ELF-1 (cell line): ENCODE data around the gene STK11.
A peak's percentile ranks its signal among the peaks of the same experiment; 100 is the strongest.

ENCODE experiments used
- DNase-seq: peaks from one replicate; pipeline ENCODE4 v3.0.0-alpha.2; 2016; ENCODE audit warnings: low read depth, low spot score

STK11 gene

DNA sequence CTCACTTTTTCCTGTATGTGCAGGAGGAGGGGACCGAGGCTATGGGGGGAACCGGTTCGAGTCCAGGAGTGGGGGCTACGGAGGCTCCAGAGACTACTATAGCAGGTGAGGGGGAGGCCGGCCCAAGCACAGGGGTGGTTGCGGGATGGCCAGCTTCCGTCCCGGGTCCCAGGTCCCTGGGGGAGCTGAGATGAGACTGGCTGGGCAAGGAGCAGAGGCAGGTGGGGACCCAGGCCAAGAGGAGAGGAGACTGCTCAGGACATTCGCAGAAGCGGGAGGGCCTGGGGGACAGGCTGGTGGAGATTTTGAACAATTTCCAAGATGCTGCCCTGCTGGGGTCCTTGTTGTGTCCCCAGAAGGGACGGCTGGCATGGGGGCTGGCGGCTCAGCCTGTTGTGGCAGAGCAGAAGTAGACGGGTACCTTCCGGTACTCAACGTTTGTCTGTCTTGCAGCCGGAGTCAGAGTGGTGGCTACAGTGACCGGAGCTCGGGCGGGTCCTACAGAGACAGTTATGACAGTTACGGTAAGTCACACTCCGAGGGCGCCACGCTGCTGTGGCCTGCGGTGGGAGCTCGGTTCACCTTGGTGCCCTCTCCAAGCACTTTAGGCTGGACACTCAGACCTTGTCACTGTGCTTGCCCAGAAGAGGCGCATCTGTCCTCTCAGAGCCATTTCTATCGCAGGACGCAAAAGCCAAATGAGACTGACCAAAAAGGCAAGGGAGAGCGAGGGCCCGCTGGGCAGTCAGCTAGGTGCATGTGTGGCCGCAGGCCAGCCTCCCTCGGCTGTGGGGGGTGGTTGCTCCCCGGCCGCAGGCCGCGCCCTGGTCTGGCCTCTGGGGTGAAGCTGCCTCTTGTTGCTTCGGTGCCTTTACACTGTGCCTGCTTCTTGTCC lies 66.2 kb downstream of the STK11 start:
- no peak for DNase-seq

DNA sequence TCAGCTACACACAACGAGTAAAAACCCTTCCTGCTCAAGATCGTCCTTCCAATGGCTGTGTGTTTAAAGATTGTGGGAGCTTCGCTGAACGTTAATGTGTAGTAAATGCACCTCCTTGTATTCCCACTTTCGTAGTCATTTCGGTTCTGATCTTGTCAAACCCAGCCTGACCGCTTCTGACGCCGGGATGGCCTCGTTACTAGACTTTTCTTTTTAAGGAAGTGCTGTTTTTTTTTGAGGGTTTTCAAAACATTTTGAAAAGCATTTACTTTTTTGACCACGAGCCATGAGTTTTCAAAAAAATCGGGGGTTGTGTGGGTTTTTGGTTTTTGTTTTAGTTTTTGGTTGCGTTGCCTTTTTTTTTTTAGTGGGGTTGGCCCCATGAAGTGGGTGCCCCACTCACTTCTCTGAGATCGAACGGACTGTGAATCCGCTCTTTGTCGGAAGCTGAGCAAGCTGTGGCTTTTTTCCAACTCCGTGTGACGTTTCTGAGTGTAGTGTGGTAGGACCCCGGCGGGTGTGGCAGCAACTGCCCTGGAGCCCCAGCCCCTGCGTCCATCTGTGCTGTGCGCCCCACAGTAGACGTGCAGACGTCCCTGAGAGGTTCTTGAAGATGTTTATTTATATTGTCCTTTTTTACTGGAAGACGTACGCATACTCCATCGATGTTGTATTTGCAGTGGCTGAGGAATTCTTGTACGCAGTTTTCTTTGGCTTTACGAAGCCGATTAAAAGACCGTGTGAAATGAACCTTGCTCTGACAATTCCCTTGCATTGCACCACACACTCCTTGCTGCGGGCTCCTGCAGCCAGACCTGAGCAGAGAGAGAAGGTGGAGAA lies 67.1 kb downstream of the STK11 start:
- DNase-seq: no peak

DNA sequence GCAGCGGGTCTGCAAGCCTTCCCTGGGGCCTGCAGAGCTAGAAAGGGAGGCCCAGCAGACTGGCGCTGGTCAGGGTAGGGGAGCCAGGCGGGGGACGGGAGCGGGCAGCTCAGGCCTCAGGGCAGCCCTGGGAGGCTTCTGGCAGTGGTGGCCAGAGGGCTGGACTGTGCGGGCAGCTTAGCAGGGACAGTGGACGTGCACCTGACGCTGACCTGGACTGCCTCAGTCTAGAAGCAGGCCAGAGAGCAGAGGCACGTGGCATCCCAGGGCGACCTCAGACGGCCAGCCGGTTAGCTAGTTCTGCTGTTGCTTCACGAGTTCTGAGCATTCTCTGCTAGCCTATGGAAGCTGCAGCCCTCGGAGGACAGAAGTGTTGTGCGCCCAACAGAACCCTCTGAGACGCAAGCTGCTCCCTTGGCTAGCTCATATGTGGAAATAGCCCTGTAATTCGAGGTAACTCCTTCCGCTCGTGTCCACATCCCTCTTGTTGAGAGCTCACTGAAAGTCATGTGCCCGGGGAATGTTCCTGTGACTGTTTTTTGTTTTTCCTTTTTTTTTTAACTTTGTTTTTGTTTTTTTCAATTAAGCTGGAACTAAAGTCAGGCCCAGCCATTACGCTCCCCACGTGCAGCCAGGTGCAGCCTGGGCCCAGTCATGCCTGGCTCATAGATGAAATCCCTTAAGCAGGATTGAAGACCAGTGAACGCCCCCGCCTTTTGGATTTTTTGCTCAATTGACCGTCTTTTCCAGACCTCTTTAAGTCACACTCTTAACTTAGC lies 67.9 kb downstream of the STK11 start:
- no peak for DNase-seq

DNA sequence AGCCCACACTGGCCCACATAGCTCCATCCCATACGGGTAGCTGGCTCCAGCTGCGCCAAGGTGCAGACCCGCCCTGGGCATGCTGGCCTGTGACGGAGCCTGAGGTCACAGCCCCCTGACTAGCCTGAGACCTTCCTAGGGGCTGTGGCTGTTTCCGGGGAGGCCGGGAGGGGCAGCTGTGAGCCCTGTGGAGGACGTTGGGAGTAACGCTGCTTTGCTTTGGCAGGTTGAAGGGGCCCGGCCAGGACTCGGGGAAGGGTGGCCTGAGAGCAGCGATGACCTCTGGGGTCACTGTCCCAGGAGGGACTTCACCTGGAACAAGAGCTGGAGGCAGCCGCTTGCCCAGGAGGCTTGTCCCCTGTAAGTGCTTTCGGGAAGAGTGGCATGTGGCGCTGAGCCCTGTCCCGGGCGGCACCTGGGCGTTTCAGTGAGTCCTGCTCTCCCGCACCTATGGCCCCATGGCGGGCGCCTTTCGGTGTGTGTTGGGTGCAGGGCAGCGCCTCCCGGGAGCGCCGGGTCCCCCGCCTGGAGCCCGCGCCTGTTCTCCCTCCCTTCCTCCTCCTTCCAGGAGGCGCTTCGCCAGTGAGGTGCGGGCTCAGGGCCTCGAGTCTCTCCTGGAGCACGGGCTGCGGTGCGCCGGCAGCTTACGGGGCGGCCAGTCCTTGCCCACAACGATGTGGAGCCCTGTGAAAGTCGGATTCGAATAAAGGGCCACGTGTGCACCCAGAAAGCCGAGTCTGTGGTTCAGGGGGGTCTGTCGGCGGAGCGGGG lies 68.7 kb downstream of the STK11 start:
- DNase-seq: peak; percentile 62

DNA sequence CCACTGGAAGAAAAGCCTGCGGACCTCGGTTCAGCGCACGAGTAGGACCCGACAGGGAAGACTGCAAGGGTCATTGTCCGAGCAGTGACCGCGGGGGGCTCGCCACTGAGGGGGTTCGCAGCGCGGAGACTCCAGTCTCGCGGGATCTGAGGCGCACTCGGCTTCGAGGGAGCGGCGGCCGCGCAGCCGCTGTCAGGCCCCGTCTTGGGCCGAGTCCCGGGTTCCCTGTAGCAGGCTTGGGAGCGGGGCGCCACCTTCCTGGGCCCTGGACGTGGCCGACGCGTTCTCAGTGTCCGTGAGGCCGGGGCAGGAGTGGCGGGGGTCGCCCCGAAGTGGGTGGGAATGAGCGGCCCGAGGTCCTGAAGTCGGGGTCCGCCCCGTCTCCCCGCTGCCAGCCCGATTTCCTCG lies 69.3 kb downstream of the STK11 start:
- DNase-seq: peak; percentile 50

DNA sequence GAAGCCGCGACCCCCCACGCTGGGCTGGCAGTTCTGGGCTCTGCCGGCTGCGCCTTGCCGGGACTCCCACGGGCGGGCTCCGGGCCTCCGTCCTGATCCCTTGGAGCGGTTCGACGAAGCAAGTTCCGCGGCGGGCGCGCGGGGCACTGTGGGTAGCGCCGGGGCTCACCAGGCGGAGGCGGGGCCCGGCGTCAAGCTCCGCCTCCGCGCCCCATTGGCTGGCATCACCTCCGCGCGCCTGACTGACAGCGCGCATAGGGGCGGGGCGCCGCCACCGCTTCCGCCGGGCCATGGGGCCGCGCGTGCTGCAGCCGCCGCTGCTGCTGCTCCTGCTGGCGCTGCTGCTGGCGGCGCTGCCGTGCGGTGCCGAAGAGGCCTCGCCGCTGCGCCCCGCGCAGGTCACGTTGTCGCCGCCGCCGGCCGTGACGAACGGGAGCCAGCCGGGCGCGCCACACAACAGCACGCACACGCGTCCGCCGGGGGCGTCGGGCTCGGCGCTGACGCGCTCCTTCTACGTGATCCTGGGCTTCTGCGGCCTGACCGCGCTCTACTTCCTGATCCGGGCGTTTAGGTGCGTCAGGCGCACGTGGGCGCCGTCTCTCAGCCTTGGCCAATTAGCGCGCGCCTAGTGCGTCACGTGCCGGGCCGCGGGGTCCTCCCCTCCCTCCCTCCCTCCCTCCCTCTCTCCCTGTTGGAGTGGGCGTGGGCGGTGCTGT lies 69.8 kb downstream of the STK11 start, which contains the start of gene FAM174C:
Gene FAM174C, plus strand, starts transcription at position 271 of the 716 bp plus-strand sequence. Its CDS starts 20 bp downstream, at position 291.
- peak; percentile 98 for DNase-seq

DNA sequence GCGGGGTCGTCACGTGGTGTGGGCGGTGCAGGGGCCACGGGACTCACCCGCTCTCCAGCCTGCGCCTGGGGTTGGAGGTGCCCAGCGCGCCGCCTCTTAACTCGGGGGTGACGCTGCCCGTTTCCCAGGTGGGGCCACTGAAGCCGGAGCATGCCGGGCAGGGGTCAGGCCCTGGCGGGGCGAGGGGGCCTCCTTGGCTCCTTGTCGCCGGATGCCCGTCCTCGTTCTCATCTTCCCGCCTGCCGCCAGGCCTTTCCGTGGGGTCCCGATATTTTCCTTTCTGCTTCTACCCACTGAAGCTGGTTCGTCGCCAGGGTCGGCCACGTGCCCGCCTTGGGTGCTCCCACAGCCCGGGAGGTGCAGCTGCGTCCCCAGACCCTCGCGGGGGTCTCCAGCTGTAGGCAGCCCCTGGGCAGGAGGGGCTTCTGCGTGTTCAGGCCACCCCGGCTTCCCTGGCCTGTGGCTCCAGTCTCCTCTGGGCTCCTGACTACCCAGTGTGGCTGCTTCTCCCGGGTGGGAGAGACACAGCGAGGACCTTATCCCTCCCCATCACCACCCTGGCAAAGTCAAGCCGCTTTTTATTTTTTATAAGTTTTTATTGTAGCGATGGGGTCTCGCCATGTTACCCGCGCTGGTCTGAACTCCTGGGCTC lies 70.5 kb downstream of the STK11 start:
- no peak for DNase-seq

DNA sequence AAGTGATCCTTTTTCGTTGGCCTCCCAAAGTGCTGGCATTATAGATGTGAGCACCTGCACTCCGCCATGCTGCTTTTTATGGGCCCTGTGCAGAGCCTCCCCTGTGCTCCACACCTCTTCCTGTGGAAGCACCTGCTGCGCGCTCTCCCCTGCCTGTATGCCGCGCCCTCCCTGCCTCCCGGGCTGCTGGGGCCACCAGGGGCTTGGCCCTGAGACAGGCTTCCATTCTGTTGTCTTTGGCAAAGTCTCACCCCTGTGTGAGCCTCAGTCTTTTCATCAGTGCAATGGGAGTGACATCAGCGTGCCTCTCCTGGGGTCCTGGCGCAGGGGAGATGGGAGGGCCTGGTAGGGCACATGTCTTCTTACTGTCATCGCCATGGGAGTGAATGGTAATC lies 71.0 kb downstream of the STK11 start:
- no peak for DNase-seq

DNA sequence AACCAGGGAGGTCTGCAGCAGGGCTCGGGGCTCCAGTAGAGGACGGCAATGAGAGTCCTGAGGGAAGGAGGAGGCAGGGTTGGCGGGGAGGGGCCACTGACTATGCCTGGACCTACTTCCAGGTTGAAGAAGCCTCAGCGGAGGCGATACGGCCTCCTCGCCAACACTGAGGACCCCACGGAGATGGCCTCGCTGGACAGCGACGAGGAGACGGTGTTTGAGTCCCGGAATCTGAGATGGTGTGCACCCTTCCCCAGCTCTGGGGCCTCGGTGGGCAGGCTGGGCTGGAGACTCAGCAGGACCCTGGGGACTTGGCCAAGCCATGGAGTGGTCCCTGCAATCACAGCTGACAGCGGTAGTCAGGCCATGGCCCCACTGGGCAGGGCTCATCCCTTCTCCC lies 71.5 kb downstream of the STK11 start:
- DNase-seq: no peak
